Esophagus muscularis mucosa (tissue), 4 donors: ENCODE measurements around the gene IQCE. TPM values are rescaled to one million over a fixed set of nuclear protein-coding genes. Genes with fewer than 3 reads are reported as not detected.
"Not testable (repeated sequence)": the region's sequence is repeated elsewhere in the genome, so short reads cannot be mapped to it uniquely, and the experiment has no call there.

Experiments
- DNase-seq: peaks from one replicate; pipeline ENCODE4 v3.0.0-alpha.2; 2017; ENCODE audit errors: extremely low spot score
- H3K27ac ChIP-seq, 4 donors: fragments of 200-600 bp; sonication (generic); replicated peaks in 1 of 4; 1 replicate in 3 of 4; 2 replicates in 1 of 4; pipeline ENCODE4 v1.5.1; 2016 to 2019; ENCODE audit warnings: mild to moderate bottlenecking in 1 of 4
- H3K27me3 ChIP-seq, 4 donors: fragments of 200-600 bp; sonication (generic); one replicate each; pipeline versions ENCODE4 v1.5.1 to v1.6.0; 2016 to 2019
- H3K36me3 ChIP-seq, 4 donors: fragments of 200-600 bp; sonication (generic); one replicate each; pipeline ENCODE4 v1.5.1; 2016 to 2019
- H3K4me1 ChIP-seq, 4 donors: fragments of 200-600 bp; sonication (generic); one replicate each; pipeline ENCODE4 v1.5.1; 2016 to 2019
- H3K4me3 ChIP-seq, 4 donors: fragments of 200-600 bp; sonication (generic); 1 replicate in 2 of 4; 2 replicates in 2 of 4; pipeline ENCODE4 v1.5.1; 2016 to 2019; ENCODE audit warnings: mild to moderate bottlenecking in 4 of 4, moderate library complexity in 1 of 4
- H3K9me3 ChIP-seq, 4 donors: fragments of 200-600 bp; sonication (generic); 1 replicate in 3 of 4; 2 replicates in 1 of 4; pipeline ENCODE4 v1.5.1; 2016 to 2019
- EP300 ChIP-seq: sonication (generic); formaldehyde crosslinking; IDR thresholded peaks from one replicate; pipeline ENCODE4 v1.6.1; 2017; ENCODE audit warnings: antibody characterized with exemption
- POLR2A ChIP-seq: fragments of 450-650 bp; IDR thresholded peaks from one replicate; pipeline ENCODE4 v1.6.1; 2017; ENCODE audit warnings: antibody characterized with exemption, moderate library complexity, mild to moderate bottlenecking, low read depth
- POLR2AphosphoS5 ChIP-seq, 2 donors: sonication (generic); formaldehyde crosslinking; IDR thresholded peaks; one replicate each; pipeline ENCODE4 v1.6.1; 2017; ENCODE audit warnings: antibody characterized with exemption in 2 of 2
- WGBS: methylation state at CpG from one replicate; pipeline ENCODE4 v1.1.5; 2018; 5-methylcytosine and 5-hydroxymethylcytosine counted together
- intact Hi-C: fragments of 100-400 bp; cut with DNase I; formaldehyde crosslinking; loops from one replicate; pipeline ENCODE4 v1.15.1; 2023
- total RNA-seq, 4 donors: library from RNA; depleted of rRNA; stranded (reverse); fragments of >200 nt; gene quantifications; one replicate each; pipeline versions ENCODE4 v1.1.0 to v1.2.1, GENCODE V29; 2016
- TF ChIP-seq, protein P1 (sequence below), 3 experiments: fragments of 200-600 bp in 2 of 3; fragments of 450-650 bp in 1 of 3; sonication (generic) in 2 of 3; IDR thresholded peaks; one replicate each; pipeline ENCODE4 v1.5.1; 2017 to 2019; ENCODE audit warnings: antibody characterized with exemption in 3 of 3, mild to moderate bottlenecking in 2 of 3, moderate library complexity in 1 of 3

Gene IQCE
- total RNA-seq, 4 donors from 2014 or later = 13.0 to 22.4 (median 18.0) TPM

DNA sequence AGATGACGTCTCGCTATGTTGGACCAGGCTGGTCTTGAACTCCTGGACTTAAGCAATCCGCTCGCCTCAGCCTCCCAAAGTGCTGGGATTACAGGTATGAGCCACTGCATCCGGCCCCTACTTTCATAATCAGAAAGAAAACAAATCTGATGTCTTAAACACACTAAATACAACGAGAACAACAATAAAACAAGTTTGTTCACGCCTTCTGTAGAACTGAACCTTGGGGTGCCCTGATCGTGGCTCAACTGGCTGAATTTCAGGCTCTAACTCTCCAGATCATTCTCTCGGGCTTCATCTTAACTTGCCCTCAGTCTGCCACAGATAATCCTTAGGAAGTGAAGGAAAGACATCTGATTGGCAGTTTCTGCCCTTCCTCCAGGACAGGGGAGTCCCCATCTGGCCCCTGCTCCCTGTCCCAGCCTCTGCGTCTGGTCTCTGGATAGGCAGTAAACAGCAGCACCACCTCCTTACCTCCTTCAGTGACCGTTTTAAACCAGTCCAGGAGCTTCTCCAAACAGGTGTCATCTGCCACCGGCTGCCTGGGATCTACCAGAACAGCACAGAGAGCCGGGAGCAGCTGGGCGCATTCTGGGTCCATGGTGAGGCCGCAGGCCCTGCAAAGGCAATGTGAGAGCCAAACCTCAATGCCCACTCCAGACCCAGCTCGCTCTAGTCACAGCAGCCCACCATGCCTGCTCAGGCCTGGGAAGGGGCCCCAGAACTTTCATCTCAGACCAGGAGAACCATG, 4.8 kb upstream of the IQCE start:
- Histone ChIP-seq H3K4me3 (peak overlapping the region; percentile 64 to 86 (median 84)), H3K4me1 (peaks cover 34 to 48% (median 42%) of the 10 kb centered on the region in 4 donors), H3K36me3 (peaks cover 0 to 30% (median 8%) of the 10 kb centered on the region in 4 donors), H3K27me3 (no peaks in the 10 kb centered on the region), H3K9me3 (no peaks in the 10 kb centered on the region), H3K27ac (no peak overlapping the region)
- DNase-seq = no peak
- TF ChIP-seq POLR2A = no peak
- TF ChIP-seq, protein P1, sequence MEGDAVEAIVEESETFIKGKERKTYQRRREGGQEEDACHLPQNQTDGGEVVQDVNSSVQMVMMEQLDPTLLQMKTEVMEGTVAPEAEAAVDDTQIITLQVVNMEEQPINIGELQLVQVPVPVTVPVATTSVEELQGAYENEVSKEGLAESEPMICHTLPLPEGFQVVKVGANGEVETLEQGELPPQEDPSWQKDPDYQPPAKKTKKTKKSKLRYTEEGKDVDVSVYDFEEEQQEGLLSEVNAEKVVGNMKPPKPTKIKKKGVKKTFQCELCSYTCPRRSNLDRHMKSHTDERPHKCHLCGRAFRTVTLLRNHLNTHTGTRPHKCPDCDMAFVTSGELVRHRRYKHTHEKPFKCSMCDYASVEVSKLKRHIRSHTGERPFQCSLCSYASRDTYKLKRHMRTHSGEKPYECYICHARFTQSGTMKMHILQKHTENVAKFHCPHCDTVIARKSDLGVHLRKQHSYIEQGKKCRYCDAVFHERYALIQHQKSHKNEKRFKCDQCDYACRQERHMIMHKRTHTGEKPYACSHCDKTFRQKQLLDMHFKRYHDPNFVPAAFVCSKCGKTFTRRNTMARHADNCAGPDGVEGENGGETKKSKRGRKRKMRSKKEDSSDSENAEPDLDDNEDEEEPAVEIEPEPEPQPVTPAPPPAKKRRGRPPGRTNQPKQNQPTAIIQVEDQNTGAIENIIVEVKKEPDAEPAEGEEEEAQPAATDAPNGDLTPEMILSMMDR (IDR thresholded peaks at IDR 0.05) = no peak
- TF ChIP-seq EP300 = no peak
- TF ChIP-seq POLR2AphosphoS5 (IDR thresholded peaks at IDR 0.05) = no peak
- intact Hi-C loops = no loop called here
- 85% methylated on average over 11 of the region's 16 CpGs for WGBS

DNA sequence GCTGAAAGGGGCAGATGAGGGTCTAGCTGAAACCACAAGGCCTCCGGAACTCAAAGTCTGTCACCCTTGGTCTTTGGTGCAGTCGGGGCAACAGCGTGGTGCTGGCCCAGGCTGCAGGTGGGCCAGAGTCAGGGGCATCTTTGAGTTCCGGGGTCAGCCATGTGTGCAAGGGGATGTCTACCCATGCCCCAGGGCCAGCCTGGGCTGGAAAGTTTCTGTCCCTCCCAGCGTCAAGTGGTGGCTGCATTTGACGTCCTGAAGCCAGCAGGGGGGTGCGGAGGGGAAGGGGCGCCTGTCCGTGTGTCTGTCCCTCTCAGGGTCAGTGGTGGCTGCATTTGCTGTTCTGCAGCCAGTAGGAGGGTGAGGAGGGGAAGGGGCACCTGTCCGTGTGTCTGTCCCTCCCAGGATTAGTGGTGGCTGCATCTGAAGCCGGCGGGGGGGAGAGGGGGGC, 4.1 kb upstream of the IQCE start:
- Histone ChIP-seq H3K4me1 (peaks cover 35 to 53% (median 47%) of the 10 kb centered on the region in 4 donors), H3K4me3 (peak overlapping the region; percentile 64 to 86 (median 84)), H3K36me3 (peaks cover 0 to 24% (median 3%) of the 10 kb centered on the region in 4 donors), H3K9me3 (no peaks in the 10 kb centered on the region), H3K27ac (peak overlapping the region; percentile 90 to 99 (median 96)), H3K27me3 (no peaks in the 10 kb centered on the region)
- DNase-seq = no peak
- TF ChIP-seq POLR2A (no peak), POLR2AphosphoS5 (IDR thresholded peaks at IDR 0.05) (no peak)
- TF ChIP-seq, protein P1 (IDR thresholded peaks at IDR 0.05) = no peak
- WGBS = 22% methylated on average over 3 of the region's 12 CpGs
- intact Hi-C loops = loop anchor here (5.0 kb wide), 1 partner anchor 88 kb away; no protein-coding TSS in a partner anchor

DNA sequence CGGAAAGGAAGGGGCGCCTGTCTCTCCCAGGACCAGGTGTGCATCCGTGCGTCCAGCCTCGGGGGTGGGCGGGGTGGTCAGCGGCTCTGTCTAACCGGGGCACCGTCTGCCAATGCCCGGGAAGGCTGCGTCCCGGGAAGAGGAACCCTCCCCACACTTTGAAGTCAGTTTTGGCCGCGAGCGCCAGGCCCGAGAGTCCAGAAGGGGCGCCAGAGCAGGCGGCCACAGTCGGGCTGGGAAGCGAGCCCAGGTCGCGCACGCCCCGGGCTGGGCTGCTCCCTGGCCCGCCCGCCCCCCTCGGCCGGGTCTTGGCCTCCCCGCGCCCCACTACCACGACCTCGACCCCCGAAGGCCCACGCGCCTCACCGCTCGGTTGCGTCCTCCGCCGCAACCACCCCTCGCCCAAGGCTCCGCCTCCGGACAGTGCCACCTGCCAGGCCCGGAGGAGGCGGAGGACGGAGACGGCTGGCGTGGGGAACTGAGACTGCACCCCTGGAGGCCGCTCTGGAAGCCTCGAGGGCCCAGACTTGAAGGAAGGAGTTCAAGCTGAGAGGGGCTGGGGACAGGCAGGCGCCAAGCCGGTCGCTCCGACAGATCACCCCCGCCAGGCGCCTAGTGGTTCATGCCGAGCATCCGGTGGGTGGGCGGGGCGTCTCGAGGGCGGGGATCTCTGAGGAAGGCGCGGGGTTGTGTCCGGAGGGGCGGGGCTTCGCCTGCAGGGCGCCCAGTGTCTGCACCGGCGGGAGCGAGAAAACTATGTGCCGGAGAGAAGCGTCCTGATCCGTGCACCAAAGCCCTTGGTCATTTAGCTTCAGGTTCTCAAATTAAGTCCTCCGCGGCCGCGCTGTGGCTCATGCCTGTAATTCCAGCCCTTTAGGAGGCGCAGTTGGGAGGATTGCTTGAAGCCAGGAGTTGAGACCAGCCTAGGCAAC, 3.4 kb upstream of the IQCE start, which contains the start of gene BRAT1:
Gene BRAT1, minus strand, starts transcription at position 404 of the 932 bp plus-strand sequence. CDS start 1,093 bp downstream, outside the sequence.
- Histone ChIP-seq H3K4me1 (peaks cover 42 to 60% (median 54%) of the 10 kb centered on the region in 4 donors), H3K27ac (peak within 1 kb of the TSS; percentile 90 to 99 (median 96)), H3K36me3 (peaks cover 0 to 19% (median 0%) of the 10 kb centered on the region in 4 donors), H3K4me3 (peak within 1 kb of the TSS; percentile 64 to 86 (median 84)), H3K27me3 (no peaks in the 10 kb centered on the region), H3K9me3 (no peaks in the 10 kb centered on the region)
- intact Hi-C loops = loop anchor here (5.0 kb wide), 1 partner anchor 87 kb away; no protein-coding TSS in a partner anchor
- TF ChIP-seq POLR2A (no peak), EP300 (no peak), POLR2AphosphoS5 (IDR thresholded peaks at IDR 0.05) (peak; percentile 79 to 89)
- TF ChIP-seq, protein P1 (IDR thresholded peaks at IDR 0.05) = peak in 1 of 3 experiments; percentile 57
- DNase-seq = peak; percentile 99
- 0% methylated on average over 12 of the region's 79 CpGs for WGBS

DNA sequence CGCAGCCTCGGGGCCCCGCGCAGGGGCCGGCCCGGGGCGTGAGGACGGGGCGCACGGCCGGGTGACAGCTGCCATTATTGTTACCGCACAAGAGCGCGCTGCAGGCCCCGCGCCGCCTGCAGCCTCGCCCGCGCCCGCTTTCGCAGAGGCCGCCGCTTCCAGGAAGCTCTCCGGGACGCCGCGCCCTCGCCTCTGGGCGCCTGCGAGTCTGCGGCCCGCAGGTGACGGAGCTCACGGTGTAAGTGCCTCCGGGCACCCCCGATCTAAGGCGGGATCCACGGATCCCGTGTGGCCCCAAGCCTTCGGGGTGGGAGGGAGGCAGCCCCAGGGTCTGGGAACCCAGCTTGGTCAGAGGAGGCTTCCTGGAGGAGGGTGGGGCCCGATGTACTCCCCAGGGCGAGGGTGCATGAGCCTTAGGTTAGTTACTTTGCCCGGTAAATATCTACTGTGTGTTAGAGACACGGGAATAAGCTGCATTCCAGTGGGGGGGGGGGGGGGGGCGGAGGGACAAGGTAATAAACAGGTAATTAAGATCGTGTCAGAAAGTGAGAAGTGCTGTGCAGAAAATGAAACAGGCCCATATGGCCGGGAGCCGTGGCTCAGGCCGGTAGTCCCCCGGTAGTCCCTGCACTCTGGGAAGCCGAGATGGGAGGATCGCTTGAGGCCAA, 638 bp downstream of the IQCE start:
- H3K27me3 ChIP-seq = no peaks in the 10 kb centered on the region
- WGBS = 9% methylated on average over 47 of the region's 53 CpGs
- TF ChIP-seq POLR2AphosphoS5 (IDR thresholded peaks at IDR 0.05) (no peak), EP300 (no peak), POLR2A (no peak)
- TF ChIP-seq, protein P1 (IDR thresholded peaks at IDR 0.05) = no peak
- intact Hi-C loops = loop anchor here (5.0 kb wide), 1 partner anchor 83 kb away; no protein-coding TSS in a partner anchor
- peak overlapping the region; percentile 75 to 93 (median 84) for H3K4me3 ChIP-seq
- peaks cover 30 to 46% (median 44%) of the 10 kb centered on the region in 4 donors for H3K4me1 ChIP-seq
- peak overlapping the region; percentile 64 to 81 (median 69) for H3K27ac ChIP-seq
- H3K9me3 ChIP-seq = no peaks in the 10 kb centered on the region
- peaks cover 0 to 3% (median 0%) of the 10 kb centered on the region in 4 donors for H3K36me3 ChIP-seq
- no peak for DNase-seq

DNA sequence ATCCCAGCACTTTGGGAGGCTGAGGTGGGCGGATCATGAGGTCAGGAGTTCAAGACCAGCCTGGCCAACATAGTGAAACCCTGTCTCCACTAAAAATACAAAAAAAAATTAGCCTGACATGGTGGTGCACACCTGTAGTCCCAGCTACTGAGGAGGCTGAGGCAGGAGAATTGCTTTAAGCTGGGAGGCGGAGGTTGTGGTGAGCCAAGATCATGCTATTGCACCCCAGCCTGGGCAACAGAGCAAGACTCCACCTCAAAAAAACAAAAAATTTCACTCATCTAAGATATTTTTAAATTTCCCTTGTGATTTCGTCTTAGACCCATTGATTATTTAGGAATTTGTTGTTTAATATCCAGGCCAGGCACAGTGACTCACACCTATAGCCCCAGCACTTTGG, 5.2 kb downstream of the IQCE start:
- not testable (repeated sequence) for H3K9me3 ChIP-seq, H3K27me3 ChIP-seq, H3K36me3 ChIP-seq, H3K27ac ChIP-seq, DNase-seq, H3K4me3 ChIP-seq
- 87% methylated on average over 3 of the region's 3 CpGs for WGBS
- intact Hi-C loops = loop anchor here (10.0 kb wide), 1 partner anchor 119 kb away; no protein-coding TSS in a partner anchor
- H3K4me1 ChIP-seq = peaks cover 8 to 39% (median 32%) of the 10 kb centered on the region in 4 donors
